SIG-M5 treated with dmso at 0.1 percent for 504 hours (cell line): ENCODE data around the gene UVRAG.
"Not testable (repeated sequence)": the region's sequence is repeated elsewhere in the genome, so short reads cannot be mapped to it uniquely, and the experiment has no call there.

Source experiments
- DNase-seq: peaks from one replicate; lab custom pipeline; 2025; ENCODE audit not compliant: unreplicated experiment; lab: John Stamatoyannopoulos, UW

Gene UVRAG

DNA sequence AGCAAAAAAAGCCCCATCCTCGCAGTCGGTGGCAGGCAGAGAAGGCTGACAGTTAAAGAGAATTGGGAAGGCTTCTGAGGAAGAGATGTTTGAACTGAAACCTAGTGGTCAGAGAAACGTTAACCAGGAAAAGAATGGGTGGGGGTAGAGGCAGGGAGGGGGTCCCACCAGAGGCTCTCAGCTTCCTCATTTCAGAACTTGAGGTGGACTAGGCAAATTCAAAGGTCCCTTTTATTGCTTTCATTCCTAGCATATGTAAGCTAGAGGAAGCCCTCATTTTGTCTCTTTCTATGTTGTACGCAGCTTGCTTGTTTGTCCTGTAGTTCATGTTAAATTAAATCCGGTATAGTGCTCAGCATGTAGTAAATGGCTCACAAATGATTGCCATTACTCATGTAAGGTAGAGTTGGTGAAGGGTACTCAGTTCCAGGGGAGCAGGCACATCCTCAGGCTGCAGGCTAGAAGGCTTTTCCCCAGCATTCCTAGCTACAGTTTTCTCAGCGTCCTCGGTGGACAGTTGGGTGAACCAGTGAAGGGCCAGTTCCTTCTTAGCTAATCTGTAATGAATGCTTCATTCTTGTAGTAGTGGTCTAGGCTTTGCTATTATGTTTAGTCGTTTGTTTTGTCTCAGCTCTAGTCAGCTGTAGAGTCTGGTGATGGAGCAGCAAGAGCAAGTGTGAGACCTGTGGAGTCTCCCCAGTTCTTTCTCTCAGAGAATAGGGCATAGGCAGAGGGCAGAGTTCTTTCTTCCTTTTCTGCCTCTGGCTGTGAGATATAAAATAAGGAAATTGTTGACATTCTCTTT, 58.6 kb downstream of the UVRAG start:
- DNase-seq, result peak; percentile 79

DNA sequence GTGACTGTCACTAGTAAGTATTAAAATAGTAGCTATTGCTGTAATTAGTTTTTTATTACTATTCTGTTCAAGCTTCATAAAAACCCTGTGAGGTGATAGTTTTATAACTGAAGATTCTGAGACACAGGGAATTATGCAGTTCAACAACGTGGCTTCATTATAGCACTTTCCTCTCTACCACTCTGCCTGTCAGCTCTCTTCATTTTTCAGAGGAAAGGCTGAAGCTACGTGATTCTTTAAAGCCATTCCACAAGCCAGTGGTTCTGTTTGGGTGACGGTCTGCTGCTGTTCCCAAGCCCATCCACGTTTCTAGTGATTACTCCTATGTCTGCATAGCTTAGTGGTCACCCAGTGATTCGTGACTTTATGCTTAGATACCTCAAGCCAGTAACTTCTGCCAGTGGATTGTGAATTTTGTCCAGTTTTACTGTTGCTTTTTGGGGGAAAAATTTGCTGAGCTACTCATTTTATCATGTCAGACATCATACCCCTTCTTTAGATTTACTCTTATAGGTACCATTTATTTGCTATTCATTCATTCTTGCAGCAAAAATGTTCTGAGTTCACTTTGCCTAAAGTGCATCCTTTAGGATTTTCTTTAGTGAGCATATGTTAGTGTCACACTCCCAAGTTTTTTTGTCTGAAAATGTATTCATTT, 59.8 kb downstream of the UVRAG start:
- DNase-seq, result no peak

DNA sequence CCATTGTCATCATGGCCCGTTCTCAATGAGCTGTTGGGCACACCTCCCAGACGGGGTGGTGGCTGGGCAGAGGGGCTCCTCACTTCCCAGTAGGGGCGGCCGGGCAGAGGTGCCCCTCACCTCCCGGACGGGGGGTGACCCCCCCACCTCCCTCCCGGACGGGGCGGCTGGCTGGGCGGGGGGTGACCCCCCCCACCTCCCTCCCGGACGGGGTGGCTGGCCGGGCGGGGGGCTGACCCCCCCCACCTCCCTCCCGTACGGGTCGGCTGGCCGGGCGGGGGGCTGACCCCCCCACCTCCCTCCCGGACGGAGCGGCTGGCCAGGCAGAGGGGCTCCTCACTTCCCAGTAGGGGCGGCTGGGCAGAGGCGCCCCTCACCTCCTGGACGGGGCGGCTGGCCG, 62.3 kb downstream of the UVRAG start:
- not testable (repeated sequence) for DNase-seq

DNA sequence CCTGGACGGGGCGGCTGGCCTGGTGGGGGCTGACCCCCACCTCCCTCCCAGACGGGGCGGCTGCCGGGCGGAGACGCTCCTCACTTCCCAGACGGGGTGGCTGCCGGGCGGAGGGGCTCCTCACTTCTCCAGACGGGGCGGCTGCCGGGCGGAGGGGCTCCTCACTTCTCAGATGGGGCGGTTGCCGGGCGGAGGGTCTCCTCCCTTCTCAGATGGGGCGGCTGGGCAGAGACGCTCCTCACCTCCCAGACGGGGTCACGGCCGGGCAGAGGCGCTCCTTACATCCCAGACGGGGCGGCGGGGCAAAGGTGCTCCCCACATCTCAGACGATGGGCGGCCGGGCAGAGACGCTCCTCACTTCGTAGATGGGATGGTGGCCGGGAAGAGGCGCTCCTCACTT, 62.9 kb downstream of the UVRAG start:
- DNase-seq, result not testable (repeated sequence)

- DNase-seq, result no peak
Measured at GRCh38 chr11:75878933-75879332, 63.9 kb downstream of the UVRAG start.

DNA sequence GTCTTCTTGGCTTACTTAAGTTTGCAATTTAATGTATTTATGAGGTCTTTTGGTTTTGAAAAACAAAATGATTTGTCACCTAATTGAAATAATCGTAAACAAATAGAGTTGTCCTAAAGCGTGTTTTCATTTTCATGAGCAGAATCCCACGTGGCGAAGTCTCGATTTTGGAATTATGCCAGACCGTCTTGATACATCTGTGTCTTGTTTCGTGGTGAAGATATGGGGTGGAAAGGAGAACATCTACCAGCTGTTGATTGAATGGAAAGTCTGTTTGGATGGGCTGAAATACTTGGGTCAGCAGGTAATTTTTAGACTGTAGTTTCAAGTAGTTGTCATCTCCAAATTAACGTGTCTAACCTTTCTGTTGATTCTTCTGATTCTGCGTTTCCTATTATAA, 64.7 kb downstream of the UVRAG start:
- no peak for DNase-seq

DNA sequence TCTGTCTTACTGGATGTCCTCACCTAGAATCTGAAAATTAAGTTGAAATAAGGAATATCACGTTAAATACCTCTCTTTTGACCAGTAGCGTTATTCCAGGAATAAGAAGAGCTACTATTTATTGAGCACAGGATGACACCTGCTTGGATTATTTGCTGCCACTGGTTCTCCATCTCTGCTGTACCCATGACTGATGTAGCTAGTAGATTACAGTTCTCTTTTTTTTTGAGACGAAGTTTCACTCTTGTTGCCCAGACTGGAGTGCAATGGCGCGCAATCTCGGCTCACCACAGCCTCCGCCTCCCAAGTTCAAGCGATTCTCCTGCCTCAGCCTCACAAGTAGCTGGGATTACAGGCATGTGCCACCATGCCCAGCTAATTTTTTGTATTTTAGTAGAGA, 65.3 kb downstream of the UVRAG start:
- not testable (repeated sequence) for DNase-seq

DNA sequence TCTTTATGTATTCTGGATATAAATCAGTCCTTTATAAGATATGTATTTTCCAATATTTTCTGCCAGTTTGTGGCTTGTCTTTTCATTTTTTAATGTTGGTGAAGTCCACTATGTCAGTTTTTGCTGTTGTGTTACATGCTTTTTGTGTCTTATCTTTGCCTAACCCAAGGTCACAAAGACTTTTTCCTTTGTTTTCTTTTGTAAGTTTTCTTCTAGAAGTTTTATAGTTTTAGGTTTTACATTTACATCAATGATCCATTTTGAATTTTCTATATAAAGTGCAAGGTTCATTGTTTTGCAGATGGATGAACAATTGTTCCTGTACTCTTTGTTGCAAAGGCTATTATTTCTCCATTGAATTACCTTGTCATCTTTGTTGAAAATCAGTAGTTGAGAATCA, 69.3 kb downstream of the UVRAG start:
- DNase-seq, result no peak

GRCh38 chr11:75888416-75888815, 73.4 kb downstream of the UVRAG start:
- DNase-seq, result no peak

DNA sequence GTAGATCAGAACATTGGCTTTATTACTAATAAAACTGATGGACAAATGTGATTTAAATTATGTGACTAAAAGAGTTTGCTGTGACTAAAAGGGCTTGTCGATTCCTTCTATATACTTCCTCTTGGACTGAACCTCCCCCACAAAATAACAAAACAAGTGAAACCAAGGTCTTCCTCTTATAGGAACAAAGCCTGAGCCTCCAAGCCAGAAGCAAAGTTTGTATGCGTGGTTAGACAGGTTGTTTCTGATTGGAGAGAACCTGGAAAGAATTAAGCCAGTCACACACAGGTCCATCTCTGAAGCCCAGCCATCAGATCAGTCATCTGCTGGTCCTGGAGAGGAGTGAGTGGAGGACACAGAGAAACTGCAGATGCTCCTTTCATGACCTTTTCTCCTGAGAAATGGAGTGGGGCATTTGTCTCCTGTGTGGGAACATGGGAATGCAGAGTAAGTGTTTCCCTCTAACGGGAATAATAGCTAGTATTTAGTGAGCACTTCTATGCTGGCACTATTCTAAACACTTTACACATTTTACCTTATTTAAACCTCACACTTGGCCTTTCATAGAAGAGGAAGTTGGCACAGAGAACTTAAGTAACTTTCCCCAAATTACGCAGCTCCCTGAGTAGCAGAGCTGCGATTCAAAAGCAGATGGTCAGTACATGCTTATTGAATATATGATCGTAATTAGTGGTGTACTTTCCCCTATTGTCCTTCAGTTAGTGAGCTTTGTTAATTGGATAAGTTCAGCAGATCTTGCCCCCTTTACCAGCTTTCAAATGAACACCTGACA, 77.1 kb downstream of the UVRAG start:
- peak; percentile 86 for DNase-seq

GRCh38 chr11:75893251-75893650, 78.2 kb downstream of the UVRAG start:
- no peak for DNase-seq

- no peak for DNase-seq
Measured at GRCh38 chr11:75894036-75894585, 79.1 kb downstream of the UVRAG start.

- DNase-seq, result peak; percentile 66
Measured at GRCh38 chr11:75896843-75897419, 81.9 kb downstream of the UVRAG start.

- no peak for DNase-seq
Measured at GRCh38 chr11:75898871-75899270, 83.9 kb downstream of the UVRAG start.

DNA sequence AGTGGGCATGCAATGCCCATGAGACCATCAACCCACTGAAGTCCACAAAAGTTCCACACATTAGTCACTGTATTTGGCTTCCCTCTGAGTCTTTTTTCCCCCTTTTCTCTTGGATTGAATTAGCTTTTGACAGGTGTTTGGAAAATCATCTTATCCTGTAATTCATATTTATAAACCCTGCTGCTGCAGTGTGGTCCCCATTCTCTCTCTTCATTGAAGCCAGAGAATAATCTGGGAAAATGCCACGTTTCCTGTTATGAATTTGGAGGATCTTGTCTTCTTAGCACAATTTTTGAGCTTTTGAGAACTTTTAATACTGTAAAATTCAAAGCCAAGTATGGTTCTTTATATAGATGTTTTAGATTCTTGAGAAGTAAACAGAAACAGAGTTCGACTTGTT, 84.8 kb downstream of the UVRAG start:
- no peak for DNase-seq

DNA sequence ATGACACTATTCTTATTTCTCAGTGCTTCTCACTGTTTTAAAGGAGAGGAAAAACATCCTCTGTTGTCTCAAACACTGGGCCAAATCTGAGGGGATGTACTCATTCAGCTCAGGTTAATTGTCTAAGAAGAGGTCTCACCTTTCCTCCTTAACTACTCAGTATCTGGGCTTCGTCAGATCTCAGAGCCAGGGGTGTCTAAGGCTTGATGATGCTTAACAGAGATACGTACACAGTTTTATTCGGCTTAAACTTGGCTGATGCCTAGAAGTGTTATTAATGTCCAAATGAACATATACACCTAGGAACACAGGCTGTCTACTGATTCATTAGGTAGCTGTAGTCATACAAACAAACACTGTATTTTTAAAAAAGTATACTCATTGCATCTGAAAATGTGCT, 85.8 kb downstream of the UVRAG start:
- no peak for DNase-seq

DNA sequence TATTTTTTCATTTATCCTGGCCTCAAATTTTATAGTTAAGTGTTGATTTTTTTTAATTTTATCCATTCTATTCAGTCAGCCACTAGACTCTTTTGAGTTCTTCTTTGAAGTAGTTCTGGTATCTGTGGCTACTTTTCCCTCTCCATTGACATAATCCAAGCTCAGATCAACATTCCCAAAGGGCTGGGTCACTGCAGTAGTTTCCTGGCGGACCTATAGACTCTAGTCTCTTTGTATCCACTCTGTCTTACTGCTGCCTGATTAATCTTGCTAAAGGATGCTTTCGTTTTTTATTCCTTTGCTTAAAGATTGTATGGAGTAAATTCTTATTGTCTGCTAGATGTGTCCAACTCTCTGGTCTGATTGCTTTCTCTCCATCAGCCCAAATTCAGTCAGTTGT, 87.6 kb downstream of the UVRAG start:
- DNase-seq, result no peak

- DNase-seq, result no peak
Measured at GRCh38 chr11:75903276-75903675, 88.3 kb downstream of the UVRAG start.

GRCh38 chr11:75905434-75905833, 90.4 kb downstream of the UVRAG start:
- DNase-seq, result no peak

- no peak for DNase-seq
Measured at GRCh38 chr11:75907906-75908527, 93.0 kb downstream of the UVRAG start.
